NCI-H2196 (cell line): ENCODE data around the gene B4GALNT3.

Source experiments
- DNase-seq: peaks from one replicate; lab custom pipeline; 2025; ENCODE audit not compliant: unreplicated experiment; lab: John Stamatoyannopoulos, UW

B4GALNT3 gene

GRCh38 chr12:536751-537245, 77.1 kb downstream of the B4GALNT3 start:
- no peak for DNase-seq

GRCh38 chr12:537772-538171, 78.0 kb downstream of the B4GALNT3 start:
- DNase-seq = peak; percentile 36

GRCh38 chr12:538731-539539, 79.2 kb downstream of the B4GALNT3 start:
- DNase-seq = peak; percentile 50

- DNase-seq = no peak
Measured at GRCh38 chr12:539540-540310, 80.0 kb downstream of the B4GALNT3 start.

GRCh38 chr12:541676-542324, 82.1 kb downstream of the B4GALNT3 start:
- DNase-seq = no peak

GRCh38 chr12:542395-543113, 82.8 kb downstream of the B4GALNT3 start:
- no peak for DNase-seq

- no peak for DNase-seq
Measured at GRCh38 chr12:543114-543451, 83.3 kb downstream of the B4GALNT3 start.

GRCh38 chr12:544142-544541, 84.4 kb downstream of the B4GALNT3 start:
- no peak for DNase-seq

GRCh38 chr12:544941-545635, 85.3 kb downstream of the B4GALNT3 start:
- DNase-seq = no peak

- DNase-seq = no peak
Measured at GRCh38 chr12:545835-546234, 86.1 kb downstream of the B4GALNT3 start.

- DNase-seq = no peak
Measured at GRCh38 chr12:546265-546919, 86.7 kb downstream of the B4GALNT3 start.

- DNase-seq = peak; percentile 55
Measured at GRCh38 chr12:546920-547845, 87.4 kb downstream of the B4GALNT3 start.

- no peak for DNase-seq
Measured at GRCh38 chr12:547883-548470, 88.2 kb downstream of the B4GALNT3 start.

- no peak for DNase-seq
Measured at GRCh38 chr12:549476-550082, 89.8 kb downstream of the B4GALNT3 start.

- no peak for DNase-seq
Measured at GRCh38 chr12:550473-551260, 90.9 kb downstream of the B4GALNT3 start.

- DNase-seq = no peak
Measured at GRCh38 chr12:552466-552865, 92.7 kb downstream of the B4GALNT3 start.
